Right renal pelvis (tissue), 4 donors: ENCODE measurements around the gene DNAJC4. TPM values are rescaled to one million over a fixed set of nuclear protein-coding genes. Genes with fewer than 3 reads are reported as not detected.

ENCODE experiments used
- DNase-seq, 4 donors: peaks; one replicate each; pipeline ENCODE4 v3.0.0-alpha.2; 2013; ENCODE audit warnings: low read depth in 4 of 4, low spot score in 3 of 4, missing footprints in 1 of 4
- polyA plus RNA-seq, 4 donors: library from polyadenylated mRNA; unstranded; fragments of 120-200 nt; gene quantifications; one replicate each; pipeline ENCODE4 v1.2.1, GENCODE V29; 2013; ENCODE audit not compliant: insufficient read length in 4 of 4

DNAJC4 gene
- polyA plus RNA-seq, 4 donors: 62.1 to 75.6 (median 63.9) TPM

DNA sequence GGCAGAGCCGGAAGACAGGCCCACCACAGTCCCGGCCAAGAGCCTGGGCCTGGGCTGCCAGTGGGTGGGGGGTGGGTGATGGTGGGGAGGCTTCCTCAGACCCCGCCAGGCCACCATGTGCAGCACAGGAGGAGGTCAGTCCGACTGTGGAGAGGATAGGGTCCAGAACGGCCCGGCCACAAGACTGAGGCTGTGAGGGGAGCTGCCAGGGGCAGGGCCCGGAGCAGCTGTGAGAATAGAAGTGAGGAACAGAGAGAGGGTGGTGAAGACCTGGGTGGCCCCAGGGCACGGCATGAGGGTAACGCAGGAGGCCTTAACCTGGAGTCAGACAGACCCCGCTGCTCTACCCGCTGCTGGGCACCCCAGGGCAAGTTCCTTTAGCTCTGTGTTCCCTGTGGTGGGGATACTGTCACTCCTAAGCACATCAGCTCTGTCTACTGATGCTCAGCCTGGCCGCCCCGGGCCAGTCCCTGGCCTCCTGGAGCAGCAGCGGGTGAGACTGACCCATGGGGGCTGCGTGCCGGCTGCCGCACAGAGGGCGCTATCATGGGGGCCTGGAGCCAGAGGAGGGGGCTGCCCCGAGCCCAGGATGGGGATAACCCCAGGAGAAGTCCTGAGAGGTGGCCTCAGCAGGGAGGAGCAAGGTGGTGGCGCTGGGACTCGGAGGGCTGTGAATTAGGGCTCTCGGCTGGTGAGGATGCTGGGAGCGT is 22.1 kb upstream of the DNAJC4 start:
- no peak for DNase-seq

- no peak for DNase-seq
Observed at GRCh38 chr11:64208796-64209562, 21.4 kb upstream of the DNAJC4 start.

GRCh38 chr11:64209563-64209843 is 20.8 kb upstream of the DNAJC4 start:
- DNase-seq: no peak

- DNase-seq: no peak
Observed at GRCh38 chr11:64210301-64211020, 19.9 kb upstream of the DNAJC4 start.

GRCh38 chr11:64211181-64211872 is 19.0 kb upstream of the DNAJC4 start:
- DNase-seq: no peak

DNA sequence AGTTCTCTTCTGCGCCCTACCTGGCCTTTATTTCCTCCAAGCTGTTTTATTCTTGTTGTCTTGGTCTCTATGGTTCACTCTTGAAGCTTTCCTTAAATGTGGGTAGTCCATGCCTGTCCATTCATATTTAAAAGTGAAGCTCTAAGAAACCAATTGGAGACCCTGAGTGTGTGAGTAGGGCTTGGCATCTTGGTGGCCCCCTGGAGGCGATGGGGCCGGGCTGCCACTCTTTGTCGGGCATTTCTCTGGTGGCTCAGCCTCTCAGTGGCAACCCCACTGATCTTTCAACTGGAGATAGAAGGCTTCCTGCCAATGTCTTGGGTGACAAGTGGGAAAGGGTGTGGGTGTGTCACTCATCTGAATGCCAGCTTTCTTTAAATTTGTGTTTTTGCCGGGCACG is 13.5 kb upstream of the DNAJC4 start:
- DNase-seq: no peak

- no peak for DNase-seq
Observed at GRCh38 chr11:64218628-64219353, 11.6 kb upstream of the DNAJC4 start.

DNA sequence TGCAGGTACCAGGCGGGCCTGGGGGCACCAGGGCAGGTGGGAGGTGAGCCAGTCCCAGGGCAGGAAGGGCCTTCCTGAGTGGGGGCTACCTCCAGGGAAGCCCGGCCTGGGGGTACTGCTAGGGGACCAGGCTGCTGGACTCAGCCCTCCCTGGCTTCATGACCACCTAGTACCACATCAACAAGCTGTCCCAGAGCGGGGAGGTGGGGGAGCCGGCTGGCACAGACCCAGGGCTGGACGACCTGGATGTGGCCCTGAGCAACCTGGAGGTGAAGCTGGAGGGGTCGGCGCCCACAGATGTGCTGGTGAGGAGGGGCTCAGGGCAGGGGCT is 11.0 kb upstream of the DNAJC4 start:
- no peak for DNase-seq

- DNase-seq: no peak
Observed at GRCh38 chr11:64219755-64220154, 10.6 kb upstream of the DNAJC4 start.

DNA sequence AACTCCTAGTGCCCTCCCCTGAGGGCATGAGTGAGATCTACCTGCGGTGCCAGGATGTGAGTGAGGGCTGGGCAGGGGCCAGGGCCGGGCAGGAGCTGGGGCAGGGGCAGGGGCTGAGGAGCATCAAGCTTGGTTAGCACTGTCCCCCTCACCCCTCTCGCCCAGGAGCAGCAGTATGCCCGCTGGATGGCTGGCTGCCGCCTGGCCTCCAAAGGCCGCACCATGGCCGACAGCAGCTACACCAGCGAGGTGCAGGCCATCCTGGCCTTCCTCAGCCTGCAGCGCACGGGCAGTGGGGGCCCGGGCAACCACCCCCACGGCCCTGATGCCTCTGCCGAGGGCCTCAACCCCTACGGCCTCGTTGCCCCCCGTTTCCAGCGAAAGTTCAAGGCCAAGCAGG is 10.1 kb upstream of the DNAJC4 start:
- no peak for DNase-seq

- DNase-seq: no peak
Observed at GRCh38 chr11:64220798-64221197, 9.6 kb upstream of the DNAJC4 start.

DNA sequence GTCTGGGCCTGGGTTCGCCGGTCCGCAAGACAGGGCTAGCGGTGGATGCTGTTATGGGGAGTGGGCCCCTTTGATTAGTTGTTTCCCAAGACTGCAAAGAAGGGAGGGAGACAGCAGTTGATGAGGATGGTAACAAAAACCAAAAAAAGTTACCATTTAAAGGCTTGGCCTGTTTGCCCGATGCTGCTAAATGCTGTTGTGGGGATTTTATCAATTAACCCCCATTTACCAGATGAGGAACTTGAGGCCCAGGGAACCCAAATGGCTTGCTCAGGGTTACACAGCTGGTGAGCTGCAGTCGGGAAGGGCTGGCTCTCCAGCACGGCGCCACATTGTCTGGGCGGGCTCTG is 7.7 kb upstream of the DNAJC4 start:
- no peak for DNase-seq

GRCh38 chr11:64223001-64223651 is 7.2 kb upstream of the DNAJC4 start:
- DNase-seq: no peak

- DNase-seq: no peak
Observed at GRCh38 chr11:64224151-64224890, 6.0 kb upstream of the DNAJC4 start.

- no peak for DNase-seq
Observed at GRCh38 chr11:64224891-64225607, 5.3 kb upstream of the DNAJC4 start.

- no peak for DNase-seq
Observed at GRCh38 chr11:64225608-64226506, 4.5 kb upstream of the DNAJC4 start, which contains the start of the genes NUDT22 and TRPT1. Gene NUDT22 (plus strand): TSS chr11:64226274. CDS start chr11:64226653, 379 bp downstream. Gene TRPT1 (minus strand): TSS chr11:64226186. CDS start chr11:64225860, 326 bp downstream.

GRCh38 chr11:64226507-64227051 is 3.8 kb upstream of the DNAJC4 start:
- no peak for DNase-seq
